AG09319 (cell line): ENCODE data around the gene C2.

ENCODE experiments used
- DNase-seq: peaks from one replicate; pipeline ENCODE4 v3.0.0-alpha.2; 2010; ENCODE audit warnings: low read depth; ENCODE audit errors: extremely low read depth
- CTCF ChIP-seq: IDR thresholded peaks from 2 replicates; pipeline ENCODE4 v1.5.1; 2011; ENCODE audit warnings: low read depth, mild to moderate bottlenecking, inconsistent platforms, low read length, moderate library complexity

The C2 gene

DNA sequence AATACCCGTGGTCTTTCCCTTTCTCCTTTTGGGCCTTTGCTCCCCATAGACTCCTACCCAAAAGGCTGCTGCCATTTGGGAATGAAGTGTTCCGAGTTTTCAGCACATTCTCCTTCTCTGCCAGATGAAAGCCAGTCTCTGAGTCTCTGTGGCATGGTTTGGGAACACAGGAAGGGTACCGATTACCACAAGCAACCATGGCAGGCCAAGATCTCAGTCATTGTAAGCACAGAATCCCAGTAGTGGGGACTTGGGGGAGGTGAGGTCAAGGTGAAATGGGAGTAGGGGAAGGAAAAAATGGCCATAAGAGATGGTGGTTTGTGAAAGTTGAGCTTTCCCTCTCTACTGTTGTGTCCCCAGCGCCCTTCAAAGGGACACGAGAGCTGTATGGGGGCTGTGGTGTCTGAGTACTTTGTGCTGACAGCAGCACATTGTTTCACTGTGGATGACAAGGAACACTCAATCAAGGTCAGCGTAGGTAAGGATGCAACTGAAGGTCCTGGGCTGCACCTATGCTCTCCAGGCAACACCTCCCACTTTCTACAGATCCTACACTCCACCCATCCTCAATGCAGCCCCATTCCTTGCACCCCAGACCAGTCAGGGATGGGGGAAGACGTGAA, 22.5 kb downstream of the C2 start:
- TF ChIP-seq CTCF, result no peak

GRCh38 chr6:31952140-31952805, 24.8 kb downstream of the C2 start:
- peak; percentile 93 for TF ChIP-seq CTCF
- DNase-seq, result peak; percentile 49

More for the DNA sequence above, 22.5 kb downstream of the C2 start:
- no peak for DNase-seq

DNA sequence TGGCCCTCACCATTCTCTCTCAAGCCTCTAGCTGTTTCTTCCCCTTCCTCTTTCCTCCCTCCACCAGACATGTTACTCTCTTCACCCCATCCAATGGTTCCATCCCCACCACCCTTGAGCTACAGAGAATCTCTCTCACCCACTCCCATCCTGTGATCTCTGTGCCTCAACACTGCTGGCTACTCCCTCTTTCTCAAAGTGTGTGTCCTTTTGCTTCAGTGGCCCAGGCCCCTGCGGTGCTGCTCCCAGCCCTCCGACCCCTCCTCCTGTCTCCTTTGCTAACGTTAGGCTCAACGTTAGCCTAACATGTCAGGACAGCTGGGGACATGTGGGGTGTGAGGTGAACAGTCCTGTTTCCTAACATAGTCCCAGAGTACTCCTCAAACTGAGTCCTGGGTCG, 25.4 kb downstream of the C2 start:
- no peak for TF ChIP-seq CTCF

DNA sequence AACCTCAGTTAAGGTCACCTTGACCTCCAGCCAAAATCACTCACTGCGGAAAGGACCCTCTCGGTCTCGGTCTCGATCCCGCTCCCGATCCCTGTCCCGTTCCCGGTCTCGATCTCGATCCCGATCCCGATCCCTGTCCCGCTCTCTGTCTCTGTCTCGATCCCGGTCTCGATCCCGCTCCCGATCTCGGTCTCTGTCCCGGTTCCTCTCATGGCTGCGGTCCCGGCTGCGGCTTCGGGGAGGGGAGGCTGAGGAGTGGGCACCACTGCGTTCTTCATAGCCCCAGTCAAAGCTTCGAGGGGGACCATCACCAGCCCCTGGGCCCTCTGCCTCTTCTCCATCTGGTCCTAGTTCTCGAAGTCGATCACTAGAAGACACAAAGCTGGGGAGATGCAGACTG, 27.0 kb downstream of the C2 start:
- TF ChIP-seq CTCF, result no peak
- no peak for DNase-seq

More for the DNA sequence above, 25.4 kb downstream of the C2 start:
- DNase-seq, result no peak

DNA sequence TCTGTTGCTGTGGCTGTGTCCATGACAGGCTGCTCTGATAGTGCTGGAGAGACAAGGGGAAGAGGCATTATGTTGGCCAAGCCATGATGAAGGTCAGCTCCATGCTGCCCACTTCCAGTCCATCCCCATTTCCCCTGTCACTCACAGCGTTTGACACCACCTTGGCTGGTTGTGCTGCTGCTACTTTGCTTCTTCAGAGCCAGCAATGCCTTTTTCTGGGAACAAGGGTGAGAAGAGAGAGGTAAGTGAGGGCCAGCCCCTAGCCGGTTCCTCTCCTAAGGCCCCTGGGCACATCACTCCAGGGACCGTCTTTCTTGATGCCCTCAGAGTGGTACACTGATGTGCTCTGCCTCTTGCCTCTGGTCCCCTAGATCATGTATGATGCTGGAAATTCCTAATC, 29.3 kb downstream of the C2 start:
- no peak for TF ChIP-seq CTCF
- no peak for DNase-seq

DNA sequence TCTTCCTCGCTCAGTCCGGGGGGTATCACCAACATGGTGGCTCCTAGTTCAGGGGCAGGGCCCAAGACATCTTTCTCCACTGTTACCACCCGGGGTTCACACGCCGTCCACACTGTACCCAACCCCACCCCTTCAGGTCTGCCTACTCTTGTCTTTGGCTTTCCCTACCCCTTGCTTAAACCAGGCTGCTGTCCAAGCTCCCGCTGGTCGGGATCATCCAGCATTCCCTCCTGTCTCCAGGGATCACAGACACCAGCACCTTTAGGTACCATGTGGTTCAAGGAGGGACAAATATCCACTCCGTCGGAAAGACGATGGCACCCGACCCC, 30.9 kb downstream of the C2 start:
- no peak for DNase-seq
- TF ChIP-seq CTCF, result no peak

DNA sequence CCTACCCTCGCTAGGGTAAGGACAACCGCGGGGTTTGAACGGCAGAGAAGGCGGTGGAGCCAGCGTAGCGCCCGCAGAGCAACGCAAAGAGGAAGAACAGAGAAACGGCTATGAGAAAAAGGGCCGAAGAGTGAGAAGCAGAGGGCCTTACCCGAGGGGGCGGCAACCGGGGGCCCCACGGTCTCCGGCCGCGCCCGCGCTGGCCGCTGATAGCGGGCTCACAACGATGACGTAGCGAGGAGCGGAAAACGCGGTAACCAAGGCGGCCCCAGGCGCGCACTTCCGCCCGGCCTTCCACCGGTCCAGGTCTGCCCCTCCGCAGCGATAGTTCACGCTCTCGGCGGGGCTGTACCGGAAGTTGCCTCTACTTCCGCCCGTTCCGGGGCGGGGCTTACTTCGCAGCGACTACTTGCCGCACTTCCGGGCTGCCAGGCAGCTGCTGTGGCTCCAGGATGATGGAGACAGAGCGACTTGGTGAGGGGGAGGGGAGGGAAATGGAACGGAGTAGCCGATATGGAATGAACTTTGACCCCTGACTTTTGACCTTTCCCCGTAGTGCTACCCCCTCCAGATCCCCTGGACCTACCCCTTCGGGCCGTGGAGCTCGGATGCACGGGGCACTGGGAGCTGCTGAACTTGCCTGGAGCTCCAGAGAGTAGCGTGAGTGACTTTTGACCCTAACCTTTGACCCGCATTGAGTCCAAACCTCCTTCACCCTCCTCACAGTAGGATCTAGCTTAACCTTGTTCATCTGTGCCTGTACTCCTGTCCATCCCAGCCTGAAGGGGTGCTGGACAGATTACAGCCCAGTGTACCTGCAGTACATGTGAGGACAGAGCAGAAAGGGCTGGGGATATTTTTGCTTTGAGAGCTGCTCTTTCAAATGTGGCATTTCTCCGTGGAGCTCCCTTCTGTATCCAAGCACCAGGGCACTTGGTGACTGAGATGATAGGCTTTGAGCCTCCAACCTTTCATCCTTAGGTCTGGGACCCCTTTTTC, 31.5 kb downstream of the C2 start, which contains the start of the genes NELFE and SKIC2:
Gene NELFE (minus strand): TSS at position 231 of the 999 bp plus-strand sequence. CDS start 525 bp downstream, outside the sequence.
Gene SKIC2 (plus strand): TSS at position 435 of the 999 bp plus-strand sequence. CDS start 18 bp downstream, at position 453.
- peak; percentile 94 for DNase-seq
- no peak for TF ChIP-seq CTCF
